HG02588 (cell line): ENCODE results near the gene HSPB1.
"Not testable (repeated sequence)": the region's sequence is repeated elsewhere in the genome, so short reads cannot be mapped to it uniquely, and the experiment has no call there.

Experiments
- ATAC-seq: cut with Tn5 transposase; IDR thresholded peaks from one replicate; pipeline ENCODE4 v1.9.1; 2021; ENCODE audit warnings: mild to moderate bottlenecking, moderate library complexity; ENCODE audit not compliant: unreplicated experiment

HSPB1 gene

GRCh38 chr7:76281006-76281705 is 21.3 kb upstream of the HSPB1 start:
- ATAC-seq: no peak

GRCh38 chr7:76281706-76282343 is 20.6 kb upstream of the HSPB1 start:
- no peak for ATAC-seq

GRCh38 chr7:76282344-76283253 is 19.9 kb upstream of the HSPB1 start:
- no peak for ATAC-seq

- no peak for ATAC-seq
Measured at GRCh38 chr7:76283254-76284159, 19.0 kb upstream of the HSPB1 start.

GRCh38 chr7:76285604-76286374 is 16.7 kb upstream of the HSPB1 start:
- ATAC-seq: no peak

GRCh38 chr7:76286842-76287403 is 15.6 kb upstream of the HSPB1 start:
- no peak for ATAC-seq

GRCh38 chr7:76290847-76291350 is 11.6 kb upstream of the HSPB1 start:
- not testable (repeated sequence) for ATAC-seq

GRCh38 chr7:76291351-76292212 is 10.9 kb upstream of the HSPB1 start:
- peak; percentile 62 for ATAC-seq

- no peak for ATAC-seq
Measured at GRCh38 chr7:76292213-76292573, 10.3 kb upstream of the HSPB1 start.

- ATAC-seq: not testable (repeated sequence)
Measured at GRCh38 chr7:76292911-76293310, 9.6 kb upstream of the HSPB1 start.

- no peak for ATAC-seq
Measured at GRCh38 chr7:76293407-76293901, 9.0 kb upstream of the HSPB1 start.

GRCh38 chr7:76294344-76295024 is 8.0 kb upstream of the HSPB1 start:
- ATAC-seq: no peak

GRCh38 chr7:76296743-76297740 is 5.4 kb upstream of the HSPB1 start:
- ATAC-seq: no peak

GRCh38 chr7:76300166-76300731 is 2.2 kb upstream of the HSPB1 start:
- no peak for ATAC-seq

GRCh38 chr7:76301000-76301399 is 1.5 kb upstream of the HSPB1 start:
- no peak for ATAC-seq
